KOPT-K1 (cell line): ENCODE results near the gene FTHL17.

Experiments used
- H3K27ac ChIP-seq: fragments of 200-600 bp; sonication (generic); 2 replicates; pipeline ENCODE4 v1.5.1; 2016; ENCODE audit warnings: antibody characterized with exemption, mild to moderate bottlenecking, low read depth, low read length; ENCODE audit not compliant: poor library complexity, severe bottlenecking
- H3K36me3 ChIP-seq: fragments of 200-600 bp; sonication (generic); 2 replicates; pipeline ENCODE4 v1.5.1; 2017; ENCODE audit warnings: antibody characterized with exemption, mild to moderate bottlenecking, low read length, moderate library complexity; ENCODE audit not compliant: insufficient read depth
- H3K9me3 ChIP-seq: fragments of 200-600 bp; sonication (generic); 2 replicates; pipeline ENCODE4 v1.5.1; 2017; ENCODE audit warnings: antibody characterized with exemption, low read length, mild to moderate bottlenecking; ENCODE audit not compliant: insufficient read depth, poor library complexity, severe bottlenecking

Gene FTHL17

GRCh38 chrX:31071725-31072124 is at the start of gene FTHL17:
TSS of gene FTHL17 (minus strand) at chrX:31072041. CDS start at chrX:31071953, 88 bp downstream.
- Histone ChIP-seq H3K36me3 (no peaks in the 10 kb centered on the region), H3K27ac (no peak within 1 kb of the TSS), H3K9me3 (peaks cover 12% of the 10 kb centered on the region)

- Histone ChIP-seq H3K36me3 (no peaks in the 10 kb centered on the region), H3K9me3 (no peaks in the 10 kb centered on the region), H3K27ac (no peak overlapping the region)
Observed at GRCh38 chrX:31117266-31117665, 45.4 kb upstream of the FTHL17 start.

- Histone ChIP-seq H3K9me3 (no peaks in the 10 kb centered on the region), H3K36me3 (no peaks in the 10 kb centered on the region), H3K27ac (no peak overlapping the region)
Observed at GRCh38 chrX:31115398-31115797, 43.6 kb upstream of the FTHL17 start.

- Histone ChIP-seq H3K27ac (no peak overlapping the region), H3K36me3 (no peaks in the 10 kb centered on the region), H3K9me3 (no peaks in the 10 kb centered on the region)
Observed at GRCh38 chrX:31114858-31115257, 43.0 kb upstream of the FTHL17 start.

GRCh38 chrX:31112226-31112999 is 40.6 kb upstream of the FTHL17 start:
- H3K27ac ChIP-seq: no peak overlapping the region

GRCh38 chrX:31110657-31111056 is 38.8 kb upstream of the FTHL17 start:
- Histone ChIP-seq H3K36me3 (no peaks in the 10 kb centered on the region), H3K9me3 (no peaks in the 10 kb centered on the region), H3K27ac (no peak overlapping the region)

More at GRCh38 chrX:31112226-31112999, 40.6 kb upstream of the FTHL17 start:
- Histone ChIP-seq H3K9me3 (no peaks in the 10 kb centered on the region), H3K36me3 (no peaks in the 10 kb centered on the region)

- Histone ChIP-seq H3K27ac (peak overlapping the region; percentile 9), H3K36me3 (no peaks in the 10 kb centered on the region), H3K9me3 (no peaks in the 10 kb centered on the region)
Observed at GRCh38 chrX:31099536-31100090, 27.8 kb upstream of the FTHL17 start.

GRCh38 chrX:31098079-31098478 is 26.2 kb upstream of the FTHL17 start:
- H3K27ac ChIP-seq: no peak overlapping the region
- H3K9me3 ChIP-seq: no peaks in the 10 kb centered on the region
- H3K36me3 ChIP-seq: no peaks in the 10 kb centered on the region

- no peaks in the 10 kb centered on the region for H3K36me3 ChIP-seq
Observed at GRCh38 chrX:31093639-31093975, 21.8 kb upstream of the FTHL17 start.

GRCh38 chrX:31092970-31093638 is 21.3 kb upstream of the FTHL17 start:
- no peaks in the 10 kb centered on the region for H3K9me3 ChIP-seq
- H3K27ac ChIP-seq: no peak overlapping the region
- H3K36me3 ChIP-seq: no peaks in the 10 kb centered on the region

More at GRCh38 chrX:31093639-31093975, 21.8 kb upstream of the FTHL17 start:
- Histone ChIP-seq H3K27ac (no peak overlapping the region), H3K9me3 (no peaks in the 10 kb centered on the region)

GRCh38 chrX:31092476-31092875 is 20.6 kb upstream of the FTHL17 start:
- H3K27ac ChIP-seq: no peak overlapping the region
- H3K9me3 ChIP-seq: no peaks in the 10 kb centered on the region
- H3K36me3 ChIP-seq: no peaks in the 10 kb centered on the region

GRCh38 chrX:31091819-31092218 is 20.0 kb upstream of the FTHL17 start:
- Histone ChIP-seq H3K9me3 (no peaks in the 10 kb centered on the region), H3K27ac (no peak overlapping the region), H3K36me3 (no peaks in the 10 kb centered on the region)

GRCh38 chrX:31074522-31074921 is 2.7 kb upstream of the FTHL17 start:
- Histone ChIP-seq H3K27ac (no peak overlapping the region), H3K9me3 (peaks cover 15% of the 10 kb centered on the region), H3K36me3 (no peaks in the 10 kb centered on the region)

- H3K36me3 ChIP-seq: no peaks in the 10 kb centered on the region
- peaks cover 9% of the 10 kb centered on the region for H3K9me3 ChIP-seq
- H3K27ac ChIP-seq: no peak overlapping the region
Observed at GRCh38 chrX:31071262-31071661, 579 bp downstream of the FTHL17 start.

- no peak overlapping the region for H3K27ac ChIP-seq
Observed at GRCh38 chrX:31070057-31070468, 1.8 kb downstream of the FTHL17 start.

More at GRCh38 chrX:31070057-31070468, 1.8 kb downstream of the FTHL17 start:
- Histone ChIP-seq H3K36me3 (no peaks in the 10 kb centered on the region), H3K9me3 (peaks cover 4% of the 10 kb centered on the region)
